HL-60 (cell line): Measurements from ENCODE around the gene TBX21.

Experiments
- DNase-seq, 2 experiments: peaks; one replicate each; pipeline ENCODE4 v3.0.0-alpha.2; 2010 to 2020; ENCODE audit warnings: low read depth in 1 of 2, low spot score in 1 of 2
- H3K27ac ChIP-seq: fragments of 250-450 bp; sonication (Bioruptor Pico); replicated peaks from 2 replicates; pipeline ENCODE4 v1.5.1; 2020; ENCODE audit warnings: mild to moderate bottlenecking, moderate library complexity
- H3K27me3 ChIP-seq: fragments of 250-450 bp; sonication (Bioruptor Pico); 2 replicates; pipeline ENCODE4 v1.5.1; 2021; ENCODE audit warnings: mild to moderate bottlenecking, moderate library complexity; ENCODE audit not compliant: insufficient read depth, poor library complexity, severe bottlenecking
- H3K4me3 ChIP-seq: replicated peaks from 2 replicates; pipeline ENCODE4 v1.5.1; 2011; ENCODE audit warnings: mild to moderate bottlenecking, control low read depth, low read length; ENCODE audit not compliant: insufficient read depth
- CTCF ChIP-seq: IDR thresholded peaks from one replicate; pipeline ENCODE4 v1.5.1; 2011; ENCODE audit warnings: low read length, control low read depth, inconsistent platforms; ENCODE audit not compliant: insufficient read depth
- GABPA ChIP-seq: IDR thresholded peaks from 2 replicates; pipeline ENCODE4 v1.6.1; 2012; ENCODE audit warnings: low read depth
- POLR2AphosphoS5 ChIP-seq: IDR thresholded peaks from 2 replicates; pipeline ENCODE4 v1.6.1; 2012; ENCODE audit warnings: low read depth
- REST ChIP-seq: IDR thresholded peaks from 2 replicates; pipeline ENCODE4 v1.6.1; 2012; ENCODE audit warnings: low read depth; ENCODE audit not compliant: insufficient replicate concordance
- SPI1 ChIP-seq: IDR thresholded peaks from 2 replicates; pipeline ENCODE4 v1.6.1; 2012; ENCODE audit warnings: low read depth, mild to moderate bottlenecking, borderline replicate concordance

Gene TBX21

GRCh38 chr17:47712330-47713023 is 20.6 kb upstream of the TBX21 start:
- DNase-seq, result peak in 1 of 2 experiments; percentile 36
- TF ChIP-seq SPI1 (no peak), REST (no peak), POLR2AphosphoS5 (no peak), CTCF (no peak), GABPA (no peak)
- no peak overlapping the region for H3K27ac ChIP-seq
- H3K27me3 ChIP-seq, result peaks cover 9% of the 10 kb centered on the region
- H3K4me3 ChIP-seq, result no peak overlapping the region

DNA sequence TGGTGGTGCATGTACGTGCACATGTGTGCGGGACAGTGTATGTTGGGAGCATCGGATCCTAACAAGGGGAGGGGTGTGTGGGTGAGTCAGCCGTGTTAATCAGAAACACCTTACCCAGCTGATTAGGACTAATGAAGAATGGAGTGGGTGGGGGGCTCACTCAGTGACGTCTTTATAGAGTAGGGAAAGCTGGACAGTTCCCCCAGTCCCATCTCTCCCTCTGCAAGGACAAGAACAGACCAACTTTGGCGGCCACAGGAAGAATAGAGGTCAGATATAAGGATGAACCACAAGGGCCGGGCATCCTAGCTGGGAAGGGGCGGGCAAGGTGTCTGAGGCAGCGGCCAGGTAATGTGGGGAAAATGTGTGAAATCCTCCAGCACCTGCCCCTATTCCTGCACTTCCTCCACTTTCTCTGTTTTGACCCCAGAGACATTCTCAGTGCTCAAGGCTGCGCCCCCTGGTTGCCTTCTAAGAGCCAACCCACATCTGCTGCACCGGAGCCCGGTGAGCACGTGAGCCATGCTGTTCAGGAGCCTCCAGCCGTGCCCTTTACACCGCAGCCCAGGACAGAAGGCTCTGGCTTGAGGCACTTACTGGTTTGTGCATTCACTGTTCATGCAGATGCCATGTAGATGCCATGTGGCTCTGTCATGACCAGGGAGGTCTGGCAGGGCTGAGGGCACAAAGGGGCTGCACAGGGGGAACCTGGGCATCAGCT is 18.9 kb upstream of the TBX21 start:
- peaks cover 12% of the 10 kb centered on the region for H3K27me3 ChIP-seq

GRCh38 chr17:47714773-47715396 is 18.2 kb upstream of the TBX21 start:
- Histone ChIP-seq H3K4me3 (no peak overlapping the region), H3K27me3 (peaks cover 14% of the 10 kb centered on the region), H3K27ac (no peak overlapping the region)
- DNase-seq, result no peak
- TF ChIP-seq GABPA (no peak), CTCF (no peak), POLR2AphosphoS5 (no peak)

More for the DNA sequence above, 18.9 kb upstream of the TBX21 start:
- Histone ChIP-seq H3K27ac (no peak overlapping the region), H3K4me3 (no peak overlapping the region)
- no peak for DNase-seq
- TF ChIP-seq GABPA (no peak), POLR2AphosphoS5 (no peak), REST (peak; percentile 66)

- Histone ChIP-seq H3K27me3 (peaks cover 20% of the 10 kb centered on the region), H3K4me3 (no peak overlapping the region), H3K27ac (no peak overlapping the region)
- no peak for DNase-seq
- no peak for TF ChIP-seq SPI1
- no peak for TF ChIP-seq POLR2AphosphoS5
- TF ChIP-seq CTCF, result no peak
- TF ChIP-seq REST, result no peak
- TF ChIP-seq GABPA, result no peak
Observed at GRCh38 chr17:47715669-47716325, 17.2 kb upstream of the TBX21 start.
